Activated CD4-positive, alpha-beta T cell treated with anti-CD3 and anti-CD28 coated beads for 24 hours (primary cell): ENCODE measurements around the gene CEP89.
"Not testable (repeated sequence)": the region's sequence is repeated elsewhere in the genome, so short reads cannot be mapped to it uniquely, and the experiment has no call there.

Experiments
- DNase-seq, 2 donors: peaks; one replicate each; pipeline ENCODE4 v3.0.0-alpha.2; 2020; ENCODE audit warnings: low read depth in 2 of 2

The CEP89 gene

DNA sequence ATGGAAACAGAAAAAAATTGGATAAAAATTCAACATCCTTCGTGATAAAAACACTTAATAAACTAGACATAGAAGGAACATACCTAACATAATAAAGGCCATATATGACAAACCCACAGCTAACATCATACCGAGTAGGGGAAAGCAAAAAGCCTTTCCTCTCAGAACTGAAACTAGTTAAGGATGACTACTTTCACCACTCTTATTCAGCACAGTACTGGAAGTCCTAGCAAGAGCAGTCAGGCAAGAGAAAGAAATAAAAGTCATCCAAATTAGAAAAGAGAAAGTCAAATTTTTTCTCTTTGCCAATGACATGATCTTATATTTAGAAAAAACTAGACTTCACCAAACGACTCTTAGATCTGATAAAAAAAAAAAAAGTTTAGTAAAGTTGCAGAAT lies 76.4 kb downstream of the CEP89 start:
- DNase-seq, result no peak

DNA sequence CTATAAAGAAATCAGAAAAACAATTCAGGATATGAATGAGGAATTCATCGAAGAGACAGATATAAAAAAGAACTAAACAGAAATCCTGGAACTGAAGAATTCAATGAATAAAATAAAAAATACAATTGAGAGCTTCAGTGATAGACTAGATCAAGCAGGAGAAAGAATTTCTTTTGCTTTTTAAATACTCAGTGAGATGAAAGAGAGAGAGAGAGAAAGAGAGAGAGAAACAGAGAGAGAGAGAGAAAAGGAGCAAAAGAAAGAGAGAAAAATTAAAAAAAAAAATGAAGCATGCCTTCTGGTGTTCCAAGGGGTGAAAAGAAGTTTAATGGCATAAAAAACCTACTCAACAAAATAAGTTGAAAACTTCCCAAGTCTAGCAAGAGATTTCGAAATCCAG lies 80.1 kb downstream of the CEP89 start:
- no peak for DNase-seq

DNA sequence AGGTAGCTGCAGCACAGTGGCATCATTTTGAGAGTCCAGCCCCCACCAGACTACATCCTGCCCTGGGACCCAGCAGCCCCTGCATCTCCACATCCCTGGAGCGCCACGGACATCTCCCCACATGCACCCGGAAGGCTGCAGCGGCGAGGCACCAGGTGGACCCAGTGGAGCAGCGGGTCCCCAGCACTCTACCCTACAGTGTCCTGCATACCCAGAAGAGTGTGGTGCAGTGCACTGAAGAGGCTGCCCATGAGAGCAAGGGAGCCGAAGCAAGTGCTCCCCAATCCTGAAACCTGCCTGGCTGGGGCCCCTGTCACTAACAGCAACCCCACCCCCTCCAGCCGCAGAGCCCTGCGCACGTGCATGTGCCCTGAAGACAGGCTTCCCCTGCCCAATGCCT lies 80.9 kb downstream of the CEP89 start:
- no peak for DNase-seq

DNA sequence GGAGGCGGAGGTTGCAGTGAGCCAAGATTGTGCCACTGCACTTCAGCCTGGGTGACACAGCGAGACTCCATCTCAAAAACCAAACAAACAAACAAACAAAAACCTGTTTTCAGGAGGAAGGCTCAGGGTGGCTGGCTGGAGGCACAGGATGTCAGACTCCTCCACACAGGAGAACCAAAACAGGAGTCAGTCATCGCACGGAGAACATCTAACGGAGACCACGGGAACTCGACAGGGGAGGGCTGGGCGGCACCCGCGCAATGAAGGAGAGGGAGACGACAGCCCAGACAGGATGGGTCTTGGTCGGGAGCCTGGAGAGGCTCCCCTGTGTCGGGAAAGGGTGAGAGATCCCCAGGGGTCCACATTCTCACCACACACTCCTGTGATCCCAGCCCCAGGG lies 81.4 kb downstream of the CEP89 start:
- no peak for DNase-seq

DNA sequence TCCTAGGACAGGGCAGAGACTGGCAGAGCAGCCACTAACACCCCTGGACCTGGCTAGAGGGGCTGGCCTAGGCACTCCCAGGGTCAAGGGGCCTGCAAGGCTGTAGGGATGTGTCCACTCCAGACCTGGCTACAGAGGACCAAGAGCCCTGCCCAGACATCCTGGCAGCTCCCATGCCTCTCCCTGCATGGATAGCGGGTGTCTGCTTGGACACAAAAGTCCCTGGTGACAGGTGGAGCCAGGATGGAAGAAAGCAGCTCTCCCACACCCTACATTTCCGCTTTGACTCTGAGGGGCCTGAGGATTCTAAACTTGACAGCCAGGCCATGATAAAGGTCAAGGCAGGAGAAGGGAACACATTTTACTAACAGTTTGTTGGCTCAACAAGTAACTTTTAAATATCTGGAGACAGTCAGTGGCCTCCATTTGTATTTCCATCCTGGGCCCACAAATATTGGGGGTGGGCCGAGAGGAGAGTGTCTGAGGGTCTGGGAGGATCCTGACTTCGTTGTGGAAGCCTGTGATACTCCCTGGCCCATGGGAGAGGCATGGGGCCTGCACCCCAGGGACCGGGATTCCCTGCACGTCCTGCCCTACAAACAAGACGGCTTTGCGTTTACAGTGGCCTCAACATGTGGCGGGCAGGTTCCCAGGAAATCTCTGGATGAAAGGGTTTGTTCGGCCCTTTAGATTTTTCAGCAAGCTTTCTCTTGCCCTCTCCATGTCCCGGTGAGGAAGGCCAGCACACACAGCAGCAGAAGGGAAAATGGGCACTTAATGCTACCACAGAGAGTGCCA lies 82.4 kb downstream of the CEP89 start:
- no peak for DNase-seq

DNA sequence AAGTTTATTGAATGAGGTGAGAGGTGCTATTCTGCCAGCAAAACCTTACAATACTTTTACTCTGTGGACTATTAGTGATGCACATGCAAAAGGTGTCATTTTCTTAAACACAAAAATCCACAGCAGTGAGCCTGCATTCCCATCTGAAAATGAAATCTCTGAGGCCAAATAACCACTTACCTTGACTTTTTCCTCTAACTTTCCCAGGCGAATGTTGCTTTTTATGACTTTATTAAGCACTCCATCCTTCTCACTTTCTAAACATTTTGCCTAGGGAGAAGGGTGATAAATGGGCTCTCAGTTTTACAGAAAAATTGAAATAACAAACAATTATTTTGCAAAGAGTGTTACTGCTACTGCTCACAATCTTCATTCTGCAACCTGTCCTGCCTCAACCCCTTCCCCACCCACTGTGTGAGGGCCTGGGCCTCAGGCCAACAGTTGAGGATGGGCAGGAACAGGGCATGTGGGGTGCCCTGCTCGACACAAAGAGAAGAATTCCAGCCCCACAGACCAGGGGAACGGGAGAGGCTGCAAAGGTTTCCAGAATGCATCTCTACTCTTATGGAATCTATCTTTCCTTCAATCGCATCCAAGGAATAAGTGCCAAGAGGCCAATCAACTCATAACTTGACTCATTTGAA lies 84.1 kb downstream of the CEP89 start:
- no peak for DNase-seq

DNA sequence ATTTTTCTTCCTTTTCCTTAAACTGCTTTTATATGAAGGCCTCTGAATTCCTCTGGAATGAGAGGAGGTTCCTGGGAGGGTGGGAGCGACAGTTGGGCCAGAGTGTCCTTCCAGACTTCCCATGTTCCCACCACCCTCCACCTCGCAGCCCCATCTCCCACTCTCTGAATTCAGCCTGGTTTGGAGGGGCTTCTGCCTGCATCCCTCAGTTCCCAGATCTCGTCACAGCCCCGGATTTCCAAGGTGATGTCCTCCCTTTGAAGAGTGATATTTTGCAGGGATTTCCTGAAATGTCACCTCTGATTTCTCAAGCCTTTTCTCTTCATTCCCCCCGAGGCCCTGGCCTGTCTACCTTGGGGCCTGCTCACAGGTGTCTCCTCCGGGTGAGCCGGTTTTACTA lies 85.5 kb downstream of the CEP89 start:
- DNase-seq, result no peak

DNA sequence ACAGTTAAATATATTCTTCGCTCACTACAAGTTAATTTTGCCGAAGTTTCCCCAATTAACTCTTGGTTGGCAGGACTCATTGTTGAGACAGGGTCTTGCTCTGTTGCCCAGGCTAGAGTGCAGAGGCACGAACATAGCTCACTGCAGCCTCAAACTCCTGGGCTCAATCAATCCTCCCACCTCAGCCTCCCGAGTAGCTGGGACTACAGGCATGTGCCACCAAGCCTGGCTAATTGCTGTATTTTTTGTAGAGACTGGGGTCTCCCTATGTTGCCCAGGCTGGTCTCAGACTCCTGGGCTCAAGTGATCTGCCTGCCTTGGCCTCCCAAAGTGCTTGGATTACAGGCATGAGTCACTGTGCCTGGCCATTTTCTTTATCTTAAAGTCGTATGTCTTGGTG lies 86.5 kb downstream of the CEP89 start:
- DNase-seq, result not testable (repeated sequence)

DNA sequence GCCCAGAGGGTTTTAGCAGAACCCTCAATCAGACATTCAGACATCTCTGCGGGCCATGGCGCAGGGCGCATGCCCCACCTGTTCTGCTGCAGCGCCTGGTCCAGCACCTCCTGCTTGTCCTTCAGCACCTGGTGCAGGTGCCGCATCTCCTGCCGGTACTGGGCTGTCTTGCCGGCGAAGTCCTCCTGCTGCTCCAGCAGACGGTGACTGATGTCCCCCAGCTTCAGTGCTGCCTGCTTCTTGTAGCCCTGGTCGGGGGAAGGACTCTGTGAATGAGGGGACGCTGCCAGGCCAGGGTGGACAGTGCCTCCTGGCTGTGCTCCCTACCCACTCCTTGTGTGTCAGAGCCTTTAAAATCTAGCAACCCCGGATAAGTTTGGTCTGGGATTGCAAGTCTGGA lies 90.0 kb downstream of the CEP89 start:
- DNase-seq, result no peak

DNA sequence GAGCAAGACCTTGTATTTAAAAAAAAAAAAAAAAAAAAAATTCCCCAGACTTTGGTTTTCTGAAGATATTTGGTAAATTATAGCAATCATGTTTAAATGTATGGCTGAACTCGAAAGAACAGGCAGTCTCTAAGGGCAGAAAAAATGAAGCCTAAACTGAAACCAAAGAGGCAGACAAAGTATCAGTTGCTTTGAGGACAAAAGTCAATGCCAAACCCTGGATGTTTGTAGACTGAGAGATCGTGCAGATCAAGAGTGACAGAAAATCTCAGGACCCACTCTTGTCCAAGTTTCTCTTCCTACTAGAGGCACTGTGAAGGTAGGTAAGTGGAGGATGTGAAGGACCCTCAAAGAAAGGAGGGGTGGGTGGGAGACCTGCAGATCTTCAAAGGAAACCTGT lies 91.1 kb downstream of the CEP89 start:
- DNase-seq, result no peak

DNA sequence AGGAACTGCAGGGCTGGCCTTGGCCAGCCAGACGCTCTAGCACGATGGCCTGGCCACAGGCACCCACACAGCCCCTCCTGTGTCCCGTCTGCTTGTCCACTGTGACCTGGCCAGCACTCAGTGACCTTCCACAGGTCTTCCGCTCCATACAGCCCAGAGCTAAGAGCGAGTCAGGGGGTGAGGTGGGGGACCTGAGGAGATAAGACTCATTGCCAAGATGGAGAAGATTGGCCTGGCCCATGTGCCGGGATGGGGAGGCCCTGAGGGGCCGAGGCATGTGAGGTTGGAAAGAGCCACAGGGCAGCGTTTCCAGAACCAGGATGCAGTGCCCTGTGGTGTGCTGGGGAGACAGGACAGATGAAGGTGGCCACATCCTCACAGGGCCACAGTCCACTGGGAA lies 92.0 kb downstream of the CEP89 start:
- DNase-seq, result no peak

DNA sequence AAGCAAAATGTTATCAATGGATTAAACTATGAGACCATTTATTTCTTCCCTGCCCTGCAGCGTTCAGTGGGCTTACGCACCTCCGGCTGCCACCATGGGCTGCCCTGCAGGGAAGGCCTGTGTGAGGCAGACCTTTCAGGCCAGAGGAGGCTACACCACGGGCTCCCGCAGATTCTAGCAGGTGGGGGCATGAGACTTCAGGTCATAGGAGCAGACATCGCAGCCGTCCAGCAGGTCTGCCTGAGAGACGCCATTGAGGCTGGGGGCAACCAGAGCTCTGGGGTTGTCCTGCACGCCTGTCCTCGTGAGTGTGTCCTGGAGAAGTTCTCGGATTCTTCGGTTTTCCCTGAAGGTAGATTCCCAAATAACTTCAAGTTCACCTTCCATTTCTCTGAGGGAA lies 92.8 kb downstream of the CEP89 start:
- no peak for DNase-seq

DNA sequence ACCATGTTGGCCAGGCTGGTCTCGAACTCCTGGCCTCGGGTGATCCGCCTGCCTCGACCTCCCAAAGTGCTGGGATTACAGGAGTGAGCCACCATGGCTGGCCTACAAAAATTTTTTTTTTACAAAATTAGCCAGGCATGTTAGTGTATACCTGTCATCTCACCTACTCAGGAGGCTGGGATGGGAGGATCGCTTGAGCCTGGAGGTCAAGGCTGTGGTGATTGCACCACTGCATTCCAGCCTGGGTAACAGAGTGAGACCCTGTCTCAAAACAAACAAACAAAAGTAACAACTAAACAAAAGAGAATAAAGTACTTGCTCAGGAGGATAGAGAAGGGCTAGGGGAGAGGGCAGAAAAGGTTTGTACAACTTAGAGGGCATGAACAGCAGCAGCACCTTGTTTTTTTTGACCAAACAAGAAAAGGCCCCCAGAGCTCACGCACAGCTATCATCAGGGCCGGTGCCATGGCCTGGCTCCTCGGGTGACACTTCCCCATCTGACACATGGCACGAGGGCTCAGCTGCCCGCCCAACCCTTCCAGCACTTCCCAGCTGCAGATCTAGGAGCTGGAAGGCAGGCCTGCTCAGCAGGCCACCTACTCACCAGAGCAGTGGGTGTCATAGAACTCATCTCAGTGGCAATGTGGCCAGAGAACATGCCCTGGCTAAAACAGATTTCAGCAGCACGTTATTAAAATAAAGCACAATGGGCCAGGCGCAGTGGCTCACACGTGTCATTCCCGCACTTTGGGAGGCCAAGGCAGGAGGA lies 93.6 kb downstream of the CEP89 start:
- DNase-seq, result no peak

DNA sequence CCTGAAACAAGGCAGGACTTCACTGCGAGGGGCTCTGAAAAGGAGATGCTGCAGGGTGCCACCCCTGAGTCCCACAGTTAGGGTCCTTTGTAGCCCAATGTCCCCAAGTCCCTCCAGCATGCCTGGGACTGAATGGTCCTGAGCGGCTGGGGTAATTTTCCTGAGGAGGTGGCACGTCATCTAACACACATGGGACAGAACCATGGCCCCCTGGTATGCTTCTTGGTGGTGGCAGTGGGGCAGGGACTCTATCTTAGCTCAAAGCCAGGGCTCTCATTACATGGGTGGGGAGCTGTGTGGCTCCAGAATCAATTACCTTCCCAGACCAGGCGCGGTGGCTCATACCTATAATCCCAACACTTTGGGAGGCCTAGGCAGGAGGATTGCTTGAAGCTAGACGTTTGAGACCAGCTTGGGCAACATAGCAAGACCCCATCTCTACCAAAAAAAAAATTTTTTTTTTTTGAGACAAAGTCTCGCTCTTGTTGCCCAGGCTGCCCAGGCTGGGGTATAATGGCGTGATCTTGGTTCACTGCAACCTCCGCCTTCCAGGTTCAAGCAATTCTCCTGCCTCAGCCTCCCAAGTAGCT lies 94.3 kb downstream of the CEP89 start:
- DNase-seq, result no peak

DNA sequence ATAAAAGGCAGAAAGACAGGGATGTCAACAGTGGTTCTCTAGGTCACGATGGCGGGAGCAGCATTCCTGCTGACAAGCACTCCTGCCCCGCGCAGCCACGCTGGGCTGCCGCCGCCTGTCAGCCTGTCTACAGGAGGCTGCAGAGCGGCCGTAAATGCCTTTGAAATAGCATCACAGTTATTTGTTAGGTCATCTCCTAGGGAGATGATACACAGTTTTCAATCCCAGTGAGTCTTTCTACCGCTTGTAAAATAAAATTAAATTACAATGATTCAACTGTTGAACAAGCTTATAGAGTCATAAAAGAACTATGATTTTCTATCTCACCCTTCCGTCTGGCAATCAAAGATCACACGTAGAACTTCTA lies 94.9 kb downstream of the CEP89 start:
- no peak for DNase-seq

DNA sequence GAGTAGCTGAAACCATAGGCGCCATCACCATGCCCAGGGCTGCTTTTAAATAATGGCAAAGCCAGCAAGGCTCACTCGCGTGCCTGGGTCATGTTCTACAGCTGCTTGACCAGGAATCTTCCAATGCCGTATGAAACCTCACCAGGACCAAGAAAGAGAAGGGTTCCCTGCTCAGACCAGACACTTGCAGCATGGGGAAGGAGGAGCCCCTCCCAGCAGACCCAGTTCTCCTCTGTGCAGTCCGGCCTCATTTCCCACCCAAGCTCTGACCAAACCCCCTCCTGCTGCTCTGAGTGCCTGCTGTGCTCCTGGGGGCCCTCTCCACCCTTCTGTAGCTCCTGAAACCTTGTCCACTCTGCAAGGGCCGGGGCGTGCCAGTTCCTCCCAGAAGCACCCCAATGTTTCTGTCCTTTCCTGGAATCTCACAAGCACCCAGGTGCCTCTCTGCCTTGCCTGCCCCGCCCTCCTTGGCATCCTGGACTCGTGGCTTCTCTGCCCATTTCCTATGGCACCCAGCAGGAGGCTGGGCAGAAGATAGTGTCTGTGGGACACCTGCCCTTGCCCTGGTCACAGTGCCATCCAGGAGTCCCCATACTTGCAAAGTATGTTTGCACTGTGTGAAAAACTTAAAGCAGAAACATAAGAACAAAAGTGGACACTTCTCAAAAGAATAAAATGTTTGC lies 95.4 kb downstream of the CEP89 start:
- DNase-seq, result no peak

DNA sequence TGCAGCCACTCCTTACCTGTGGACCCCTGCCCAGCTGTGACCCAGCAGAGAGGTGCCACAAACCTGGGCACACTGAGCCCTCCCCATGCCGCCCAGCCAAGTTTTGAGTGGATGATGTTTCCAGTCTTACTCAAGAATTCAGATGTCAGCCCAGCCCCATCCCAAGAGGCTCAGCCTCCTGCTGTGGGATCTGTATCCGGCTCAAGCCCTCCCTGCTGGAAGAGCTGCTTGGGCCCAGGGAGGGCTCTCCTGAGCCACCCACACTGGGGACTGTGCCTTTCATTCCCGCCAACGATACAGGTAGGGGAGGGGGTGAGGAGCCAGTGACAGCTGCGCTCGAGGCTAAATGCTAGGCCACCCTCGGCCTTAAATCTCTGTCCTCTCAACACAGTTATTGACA lies 96.3 kb downstream of the CEP89 start:
- no peak for DNase-seq

DNA sequence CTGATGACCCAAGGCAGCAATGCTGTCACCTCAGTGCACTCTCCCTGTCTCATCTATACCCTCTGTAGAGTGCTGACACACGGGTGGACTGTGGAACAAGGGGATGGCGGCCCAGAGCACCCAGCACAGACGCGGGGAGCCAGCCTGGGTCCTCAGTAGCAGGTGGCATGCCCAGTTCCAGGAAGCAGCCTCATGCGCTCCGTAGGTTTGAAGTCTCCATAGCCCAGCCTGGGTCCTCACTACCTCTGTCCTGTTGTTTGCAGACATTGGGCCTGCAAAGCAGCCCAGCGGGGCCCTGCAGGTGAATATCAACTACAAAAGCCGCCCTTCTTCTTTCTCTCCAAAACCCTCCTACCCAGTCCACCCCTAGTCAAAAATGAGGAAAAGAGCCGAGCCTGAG lies 97.2 kb downstream of the CEP89 start:
- no peak for DNase-seq

DNA sequence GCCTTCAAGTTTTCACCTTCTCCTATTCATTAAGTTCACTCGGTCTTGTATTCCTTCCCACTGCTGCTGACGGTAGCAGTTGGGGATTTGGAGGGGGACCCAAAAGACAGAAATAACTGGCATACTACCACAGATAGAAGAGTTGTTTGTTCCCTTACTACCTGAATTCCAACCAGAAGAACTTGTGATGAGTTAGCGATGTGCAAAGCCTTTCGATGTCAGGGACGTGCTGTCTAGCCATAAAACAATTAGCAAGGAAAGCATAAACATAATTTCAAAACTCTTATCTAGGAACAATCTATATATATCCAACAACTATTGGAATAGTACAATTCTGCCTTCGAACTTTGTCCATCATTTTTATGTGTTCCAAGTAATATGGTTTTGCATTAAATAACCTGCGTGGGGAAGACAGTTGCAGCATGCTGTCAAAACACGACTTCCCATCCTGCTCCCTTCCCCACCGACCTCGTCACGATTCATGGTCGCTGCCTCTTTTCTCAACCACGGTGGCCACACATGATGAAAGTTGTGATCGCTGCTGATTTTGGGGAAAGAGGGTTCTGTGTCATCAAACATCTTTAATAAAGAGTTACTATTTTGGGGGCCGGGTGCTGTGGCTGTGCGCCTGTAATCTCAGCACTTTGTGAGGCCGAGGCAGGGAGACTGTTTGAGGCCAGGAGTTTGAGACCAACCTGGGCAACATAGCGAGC lies 98.4 kb downstream of the CEP89 start:
- no peak for DNase-seq

DNA sequence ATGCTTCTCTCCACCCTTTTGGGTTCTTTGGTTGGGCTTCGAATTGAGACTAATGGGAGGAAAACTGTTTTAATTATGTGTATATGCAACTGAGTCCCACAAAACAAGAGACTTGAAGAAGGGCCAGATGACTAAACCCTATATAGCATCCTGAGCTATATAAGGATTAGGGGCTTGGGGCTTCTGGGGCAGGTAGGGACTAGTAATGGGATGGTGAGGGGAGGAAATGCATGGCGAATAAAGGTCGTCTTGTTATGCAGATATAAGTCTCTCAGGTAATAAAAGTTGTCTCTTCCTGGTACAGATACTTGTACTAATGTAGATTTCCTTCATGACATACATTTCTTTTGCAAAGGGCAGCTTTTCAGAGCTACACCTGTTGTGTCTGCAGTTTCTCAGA lies 99.4 kb downstream of the CEP89 start:
- DNase-seq, result no peak

DNA sequence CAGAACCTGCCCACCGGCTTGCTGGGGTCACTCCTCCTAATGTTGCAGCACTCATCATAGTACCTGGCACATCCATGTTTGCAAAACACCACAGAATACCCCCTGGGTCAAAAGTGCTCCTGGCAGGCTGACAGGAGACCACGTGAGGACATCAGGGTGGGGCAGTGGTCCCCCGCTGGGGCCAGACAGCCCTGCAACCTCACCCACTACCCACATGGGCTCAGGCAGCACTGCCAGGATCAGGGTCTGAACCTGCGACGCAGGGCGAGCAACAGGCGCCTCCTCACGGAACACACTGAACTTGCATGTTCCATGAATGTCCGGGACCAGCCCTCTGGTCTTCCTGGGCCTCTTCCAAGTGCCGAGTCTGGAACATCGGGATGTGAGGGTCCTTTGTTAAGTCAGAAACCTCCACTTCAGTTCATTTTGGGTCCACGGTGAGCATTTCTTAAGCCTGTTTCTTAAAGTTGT lies 100.7 kb downstream of the CEP89 start:
- no peak for DNase-seq
